CD4-positive, alpha-beta T cell treated with Interferon gamma for 1 hour (primary cell): Measurements from ENCODE around the gene MMP12.

ENCODE experiments used
- DNase-seq: peaks from one replicate; pipeline ENCODE4 v3.0.0-alpha.2; 2020

The MMP12 gene

DNA sequence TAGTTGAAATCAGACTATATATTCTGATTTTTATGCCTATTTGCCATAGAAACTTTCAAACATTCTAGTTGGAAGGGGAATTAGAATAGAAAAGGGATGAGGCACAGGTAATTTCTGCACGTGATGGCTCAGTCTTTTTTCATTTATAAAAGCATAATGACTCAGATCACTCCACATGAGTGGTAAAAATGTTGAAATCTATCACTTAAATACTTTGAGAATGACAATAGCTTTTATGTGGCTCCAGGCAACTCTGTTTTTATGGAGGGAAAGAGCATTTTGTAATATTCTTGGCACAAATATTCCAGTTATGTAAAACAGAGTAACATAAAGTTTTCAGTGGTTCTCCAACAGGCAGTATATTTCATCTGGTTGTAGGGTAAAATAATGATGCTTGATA is 25.5 kb downstream of the MMP12 start:
- no peak for DNase-seq

DNA sequence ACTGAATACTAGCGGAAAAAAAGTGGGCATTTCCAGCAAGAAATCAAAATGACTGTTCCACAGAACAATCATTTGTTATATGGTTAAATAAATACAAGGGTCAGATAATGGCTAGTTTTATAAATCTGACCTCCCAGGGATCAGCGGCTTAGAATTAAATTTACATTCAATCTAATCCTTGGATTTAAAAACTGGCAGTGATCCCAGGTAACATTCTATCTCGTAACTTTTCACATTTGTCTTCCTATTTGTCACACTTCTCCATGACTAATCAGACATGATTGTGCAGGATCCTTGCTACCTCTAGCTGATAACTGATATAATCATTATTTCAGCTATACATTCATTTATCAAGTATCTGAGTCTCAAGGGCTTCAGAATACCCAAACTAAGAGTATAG is 28.5 kb downstream of the MMP12 start:
- DNase-seq, result no peak

DNA sequence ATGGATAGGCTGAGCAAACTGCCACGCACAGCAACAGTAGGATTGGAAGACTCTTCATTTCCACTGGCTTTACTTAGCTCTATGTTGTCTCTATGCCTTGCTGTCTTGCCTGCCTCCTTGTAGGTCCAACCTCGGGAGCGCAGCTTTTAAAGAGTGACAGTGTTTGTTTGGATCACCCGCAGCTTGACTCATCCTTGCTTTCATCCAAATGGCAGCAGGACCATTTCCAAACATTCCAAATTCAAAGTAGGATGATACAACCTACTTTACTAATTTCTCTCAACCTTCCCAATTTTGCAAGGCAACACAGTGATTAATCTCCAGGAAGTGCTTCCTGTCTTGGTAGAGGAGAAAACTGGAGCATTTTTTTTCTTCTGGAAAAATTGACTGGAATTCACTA is 31.3 kb downstream of the MMP12 start, which contains the start of gene MMP3:
MMP3 (minus strand) TSS at position 121 of the 400 bp plus-strand sequence; CDS start at position 58, 63 bp downstream.
- no peak for DNase-seq

DNA sequence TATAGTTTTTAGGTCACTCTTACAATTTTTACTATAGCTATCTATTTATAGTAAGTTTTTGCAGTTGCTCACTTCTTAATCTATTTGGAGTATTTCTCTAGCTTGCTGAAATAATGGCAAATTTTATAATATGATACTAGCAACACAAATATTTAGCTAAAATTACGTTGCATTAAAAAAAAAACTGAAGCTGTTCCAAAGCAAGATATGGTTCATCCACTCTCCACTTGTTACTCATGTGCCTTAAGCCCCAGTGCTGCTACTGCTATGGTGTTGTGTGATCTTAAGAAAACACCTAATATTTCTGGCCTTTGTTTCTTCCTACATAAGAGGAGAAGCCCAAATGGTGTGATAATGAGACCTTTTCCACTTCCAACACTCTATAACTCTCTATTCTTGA is 31.9 kb downstream of the MMP12 start:
- no peak for DNase-seq

DNA sequence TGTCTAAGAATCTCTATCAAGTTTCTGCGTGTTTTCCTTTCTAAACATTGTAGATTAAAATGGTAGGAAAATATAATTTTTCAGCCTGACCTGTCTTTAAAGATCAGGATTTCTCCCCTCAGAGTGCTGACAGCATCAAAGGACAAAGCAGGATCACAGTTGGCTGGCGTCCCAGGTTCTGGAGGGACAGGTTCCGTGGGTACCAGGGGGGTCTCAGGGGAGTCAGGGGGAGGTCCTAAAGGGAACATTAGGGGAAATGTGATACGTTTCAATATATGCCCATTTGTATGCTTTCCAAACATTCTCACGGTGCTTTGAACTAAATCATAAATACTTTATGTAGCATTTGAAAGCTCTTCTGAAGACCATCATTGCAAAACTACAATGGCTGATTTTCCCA is 34.8 kb downstream of the MMP12 start:
- DNase-seq, result no peak

DNA sequence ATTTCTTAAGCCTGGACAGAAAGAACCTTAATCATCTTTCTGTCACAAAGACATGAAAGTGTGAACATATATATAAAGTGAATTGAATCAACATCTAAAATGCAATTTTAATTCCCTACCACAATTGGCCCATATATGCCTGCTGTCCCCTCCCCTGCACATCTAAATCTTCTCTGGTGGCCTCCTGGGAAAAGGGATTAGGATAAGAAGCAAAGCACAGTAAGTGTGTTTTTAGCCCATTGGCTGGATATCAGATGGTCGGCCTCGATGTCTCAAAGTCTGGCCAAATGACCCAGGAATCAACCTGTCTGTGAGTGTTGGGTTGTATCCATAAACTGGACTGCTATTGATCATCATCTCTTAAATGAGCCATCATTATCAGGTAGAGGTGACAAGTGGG is 37.1 kb downstream of the MMP12 start:
- no peak for DNase-seq

- DNase-seq, result no peak
Measured at GRCh38 chr11:102837156-102837555, 37.6 kb downstream of the MMP12 start.

DNA sequence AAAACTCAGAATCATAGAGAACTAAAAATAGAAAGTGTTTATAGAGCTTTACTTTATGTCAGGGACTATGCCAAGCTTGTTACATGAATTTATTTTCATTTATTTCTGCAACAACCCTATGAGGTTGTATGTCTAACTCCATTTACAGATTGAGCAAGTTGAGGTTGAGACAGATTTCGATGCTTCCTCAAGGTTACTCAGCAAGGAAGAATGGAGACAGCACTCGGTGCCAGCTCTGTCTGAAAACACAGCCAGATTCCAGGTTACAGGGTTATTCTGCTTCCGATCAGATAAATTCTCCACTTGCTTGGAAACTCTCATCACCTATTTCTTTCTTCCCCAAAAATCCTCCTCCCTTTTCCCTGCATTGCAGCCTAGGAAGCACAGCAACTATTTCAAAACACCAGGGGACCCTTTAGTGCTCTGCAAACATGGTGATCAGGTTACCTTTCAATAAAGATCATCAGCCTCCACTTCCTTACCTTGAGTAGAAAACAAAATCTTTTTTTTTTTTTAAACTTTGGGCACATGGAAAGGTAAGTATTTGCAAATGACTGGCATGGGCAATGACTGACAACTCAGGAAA is 38.4 kb downstream of the MMP12 start:
- no peak for DNase-seq

- no peak for DNase-seq
Measured at GRCh38 chr11:102833731-102834130, 41.1 kb downstream of the MMP12 start.

GRCh38 chr11:102832612-102833011 is 42.2 kb downstream of the MMP12 start:
- DNase-seq, result no peak

DNA sequence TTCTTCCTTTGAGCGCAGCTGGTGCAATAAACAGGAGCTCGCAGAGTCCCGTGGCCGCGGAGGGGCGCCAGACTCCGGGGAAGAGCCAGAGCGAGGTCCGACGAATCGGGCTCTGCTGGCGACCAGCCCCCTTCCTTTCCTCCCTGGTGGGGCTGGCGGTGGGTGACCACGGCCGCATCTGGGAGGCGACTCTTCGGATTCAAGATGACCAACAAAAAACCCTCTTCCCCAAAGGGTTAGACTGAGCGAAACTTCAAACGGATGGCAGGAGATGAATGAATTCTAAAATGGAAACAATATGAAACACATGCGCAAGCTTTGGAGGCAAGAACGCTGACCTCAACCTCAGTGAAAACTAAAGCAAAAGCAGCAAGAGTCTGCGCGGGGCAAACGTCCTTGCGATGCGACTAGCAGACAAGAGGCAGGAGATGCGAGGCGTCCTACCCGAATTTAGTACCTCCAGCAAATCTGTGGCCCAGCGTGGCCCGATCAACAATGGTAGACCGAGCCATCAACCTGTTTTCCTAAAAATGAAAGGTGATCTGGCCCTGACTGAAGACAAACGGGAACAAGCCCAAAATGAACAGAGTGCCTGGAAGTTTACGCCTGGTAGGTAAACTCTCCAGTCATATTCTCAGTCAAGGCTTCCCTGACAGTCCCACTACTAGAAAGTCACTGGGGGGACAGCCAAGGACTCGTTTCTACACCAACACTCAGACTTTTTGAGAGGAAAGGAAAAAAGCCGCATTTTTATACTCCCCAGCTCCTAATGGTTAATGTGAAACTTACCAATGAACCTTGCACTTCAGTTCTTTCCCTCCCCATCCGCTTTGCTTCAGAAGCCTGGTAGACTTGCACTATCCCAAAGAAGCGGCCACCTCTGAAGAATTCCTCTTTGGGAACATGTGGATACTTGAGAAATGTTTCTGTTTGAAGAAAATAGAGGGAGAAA is 43.0 kb downstream of the MMP12 start:
- DNase-seq, result no peak

- DNase-seq, result no peak
Measured at GRCh38 chr11:102831128-102831488, 43.7 kb downstream of the MMP12 start.

DNA sequence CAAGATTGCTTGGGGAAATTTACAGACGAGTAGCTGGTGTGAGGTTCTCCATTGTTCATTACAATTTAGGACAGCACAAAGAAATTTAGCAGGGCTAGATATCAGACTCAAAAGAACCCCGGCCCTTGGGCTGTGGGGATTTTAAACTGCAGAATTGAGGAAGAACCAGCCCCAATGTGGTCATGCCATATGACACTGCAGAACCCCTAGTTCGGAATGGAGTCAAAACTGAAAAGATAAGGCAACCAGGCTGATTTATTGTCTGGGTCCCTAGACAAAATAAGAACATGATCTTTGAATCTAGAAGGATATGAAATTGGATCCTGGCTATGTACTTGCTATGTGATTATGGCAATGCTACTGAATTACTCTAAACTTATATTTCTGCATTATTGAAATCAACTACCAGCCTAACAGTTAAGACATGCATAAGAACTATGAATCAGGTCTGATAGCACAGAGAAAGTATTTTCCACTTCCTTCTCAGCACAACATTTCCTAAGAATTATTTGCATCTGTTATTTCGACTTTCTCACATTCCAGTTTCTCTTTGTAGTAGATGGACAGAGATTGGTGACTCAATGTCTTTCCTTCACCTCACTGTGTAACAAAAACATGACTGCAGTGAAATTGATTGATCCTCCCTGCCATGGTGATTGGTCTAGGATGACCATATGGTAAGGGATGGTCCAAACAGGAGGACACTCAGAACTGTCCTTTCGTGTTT is 44.6 kb downstream of the MMP12 start:
- DNase-seq, result no peak

- no peak for DNase-seq
Measured at GRCh38 chr11:102829316-102830000, 45.3 kb downstream of the MMP12 start.

- DNase-seq, result no peak
Measured at GRCh38 chr11:102824556-102824955, 50.2 kb downstream of the MMP12 start.

DNA sequence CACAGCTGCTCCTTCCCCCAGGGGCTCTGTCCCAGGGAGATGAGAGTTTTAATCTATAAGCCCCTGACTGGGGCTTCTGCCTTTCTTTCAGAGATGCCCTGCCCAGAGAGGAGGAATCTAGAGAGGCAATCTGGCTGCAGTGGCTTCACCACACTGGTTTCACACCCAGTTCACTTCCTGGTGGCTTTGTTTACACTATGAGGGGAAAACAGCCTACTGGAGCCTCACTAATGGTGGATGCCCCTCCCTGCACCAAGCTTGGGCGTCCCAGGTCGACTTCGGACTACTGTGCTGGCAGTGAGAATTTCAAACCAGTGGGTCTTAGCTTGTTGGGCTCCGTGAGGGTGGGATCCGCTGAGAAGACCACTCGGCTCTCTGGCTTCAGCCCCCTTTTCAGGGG is 55.3 kb downstream of the MMP12 start:
- DNase-seq, result no peak

DNA sequence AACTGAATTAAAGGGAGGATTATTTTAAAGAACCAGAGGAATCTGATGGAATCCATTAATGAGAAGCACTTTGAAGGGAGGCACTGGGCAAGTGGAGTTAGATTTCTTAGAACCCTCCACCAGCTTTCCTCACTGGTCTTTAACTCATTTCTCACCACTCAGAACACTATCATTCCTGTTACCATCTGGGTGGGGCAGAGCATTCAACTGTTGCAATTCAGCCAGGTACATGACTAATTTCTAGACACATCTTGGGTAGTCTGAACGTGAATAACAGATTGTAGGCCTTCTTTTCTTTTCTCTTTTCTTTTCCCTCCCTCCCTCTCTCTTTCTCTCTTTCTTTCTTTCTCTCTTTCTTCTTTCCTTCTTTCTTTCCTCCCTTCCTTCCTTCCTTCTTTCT is 61.3 kb downstream of the MMP12 start:
- no peak for DNase-seq
